ENCODE data around the gene KRTAP19-7.

KRTAP19-7 gene

DNA sequence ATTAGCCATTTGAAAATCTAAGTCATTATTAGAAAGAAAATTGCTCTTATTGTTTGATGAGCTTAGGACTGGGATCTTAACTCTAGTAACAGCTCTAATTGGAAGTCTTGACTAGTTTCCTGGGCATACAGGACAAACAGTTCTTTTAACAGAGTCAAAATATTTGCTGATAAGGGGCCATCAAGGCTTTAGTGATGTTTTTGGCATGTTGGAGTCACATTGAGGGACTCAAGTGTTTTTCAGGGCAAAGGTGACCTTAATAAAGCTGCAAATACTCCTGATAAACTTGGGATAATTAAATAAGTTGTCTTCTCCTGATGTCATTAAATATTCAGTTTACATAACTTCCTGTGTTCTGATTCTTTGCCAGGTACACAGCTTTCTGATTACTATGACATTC is 6.5 kb upstream of the KRTAP19-7 start:
- no peaks in the 10 kb centered on the region for H3K4me1 ChIP-seq (ENCODE audit: control insufficient read depth in 1 of 2, insufficient read depth in 2 of 2, low read length in 2 of 2)
- peaks cover 0 to 2% of the 10 kb centered on the region in 2 donors for H3K9me3 ChIP-seq (ENCODE audit: control insufficient read depth in 1 of 2, low read length in 2 of 2)
- no peak overlapping the region for H3K4me3 ChIP-seq (ENCODE audit: low read depth in 1 of 2, low read length in 2 of 2)
- no peaks in the 10 kb centered on the region for H3K27me3 ChIP-seq (ENCODE audit: control insufficient read depth in 1 of 2, insufficient read depth in 2 of 2, low read length in 2 of 2)
- no peaks in the 10 kb centered on the region for H3K36me3 ChIP-seq (ENCODE audit: control insufficient read depth in 1 of 2, insufficient read depth in 2 of 2, low read length in 2 of 2)
- no peak overlapping the region for H3K9ac ChIP-seq (ENCODE audit: low read depth in 1 of 2, low read length in 2 of 2)
- no peak overlapping the region for H3K27ac ChIP-seq (ENCODE audit: low read depth, low read length)

DNA sequence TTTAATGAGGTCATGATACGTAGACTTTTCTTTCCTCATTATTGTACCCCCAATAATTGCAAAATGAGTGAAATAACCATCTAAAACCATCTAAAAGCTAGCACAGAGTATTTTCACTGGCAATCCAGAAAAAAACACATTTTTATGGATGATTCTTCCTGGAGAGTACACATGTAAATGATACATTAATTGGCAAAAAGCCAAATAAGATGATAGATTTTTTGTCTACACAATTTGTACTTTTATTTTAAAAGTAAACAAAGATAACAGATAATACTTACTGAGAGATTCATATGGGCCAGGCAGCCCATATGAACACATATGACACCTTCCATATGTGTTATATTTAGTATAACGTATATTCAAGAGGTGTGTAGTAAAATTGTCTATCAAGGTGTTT is 2.5 kb upstream of the KRTAP19-7 start:
- Histone ChIP-seq H3K9ac (ENCODE audit: low read depth in 1 of 2, low read length in 2 of 2) (no peak overlapping the region), H3K4me3 (ENCODE audit: low read depth in 1 of 2, low read length in 2 of 2) (no peak overlapping the region), H3K36me3 (ENCODE audit: control insufficient read depth in 1 of 2, insufficient read depth in 2 of 2, low read length in 2 of 2) (no peaks in the 10 kb centered on the region), H3K9me3 (ENCODE audit: control insufficient read depth in 1 of 2, low read length in 2 of 2) (no peaks in the 10 kb centered on the region), H3K27me3 (ENCODE audit: control insufficient read depth in 1 of 2, insufficient read depth in 2 of 2, low read length in 2 of 2) (no peaks in the 10 kb centered on the region), H3K27ac (ENCODE audit: low read depth, low read length) (no peak overlapping the region), H3K4me1 (ENCODE audit: control insufficient read depth in 1 of 2, insufficient read depth in 2 of 2, low read length in 2 of 2) (no peaks in the 10 kb centered on the region)

DNA sequence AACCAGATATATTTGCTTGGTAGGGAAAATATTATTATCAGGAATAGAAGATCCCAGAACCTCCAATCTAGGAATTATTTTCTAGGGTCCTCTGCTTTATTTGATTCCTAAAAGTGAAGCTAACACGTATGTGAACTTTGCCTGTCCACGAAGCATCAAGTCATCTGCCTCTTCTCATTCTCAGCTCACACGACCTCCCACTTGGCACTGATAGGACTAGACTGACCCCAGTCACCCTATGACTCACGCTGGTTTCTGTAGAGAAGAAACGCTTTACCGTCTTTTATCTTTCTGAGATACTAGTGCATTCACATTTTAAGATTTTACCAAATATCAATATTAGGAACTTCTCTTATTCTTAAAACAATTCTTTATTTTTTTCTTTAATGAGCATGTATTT is 2.0 kb upstream of the KRTAP19-7 start:
- H3K27ac ChIP-seq (ENCODE audit: low read depth, low read length) = no peak overlapping the region
- H3K4me3 ChIP-seq (ENCODE audit: low read depth in 1 of 2, low read length in 2 of 2) = no peak overlapping the region
- H3K27me3 ChIP-seq (ENCODE audit: control insufficient read depth in 1 of 2, insufficient read depth in 2 of 2, low read length in 2 of 2) = no peaks in the 10 kb centered on the region
- no peaks in the 10 kb centered on the region for H3K9me3 ChIP-seq (ENCODE audit: control insufficient read depth in 1 of 2, low read length in 2 of 2)
- no peak overlapping the region for H3K9ac ChIP-seq (ENCODE audit: low read depth in 1 of 2, low read length in 2 of 2)
- H3K4me1 ChIP-seq (ENCODE audit: control insufficient read depth in 1 of 2, insufficient read depth in 2 of 2, low read length in 2 of 2) = no peaks in the 10 kb centered on the region
- no peaks in the 10 kb centered on the region for H3K36me3 ChIP-seq (ENCODE audit: control insufficient read depth in 1 of 2, insufficient read depth in 2 of 2, low read length in 2 of 2)

DNA sequence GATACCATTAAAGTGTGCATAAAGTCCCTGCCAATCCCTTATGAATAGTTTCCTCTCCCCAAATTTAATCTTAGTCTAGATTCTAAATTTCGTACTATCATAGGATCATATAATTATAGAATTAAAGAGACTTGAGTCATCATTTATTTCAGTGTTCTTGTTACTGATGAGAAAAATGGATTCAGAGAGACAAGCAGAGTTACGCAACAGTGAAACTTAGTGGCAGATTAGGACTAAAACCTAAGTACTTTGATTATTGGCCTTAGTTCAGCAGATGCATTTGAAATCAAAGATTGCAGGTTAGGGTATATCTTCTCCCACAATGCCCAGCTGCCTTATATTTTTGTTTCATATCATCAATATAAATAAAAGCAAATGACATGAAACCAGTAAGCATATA is 843 bp upstream of the KRTAP19-7 start:
- Histone ChIP-seq H3K27me3 (ENCODE audit: control insufficient read depth in 1 of 2, insufficient read depth in 2 of 2, low read length in 2 of 2) (no peaks in the 10 kb centered on the region), H3K36me3 (ENCODE audit: control insufficient read depth in 1 of 2, insufficient read depth in 2 of 2, low read length in 2 of 2) (no peaks in the 10 kb centered on the region), H3K9ac (ENCODE audit: low read depth in 1 of 2, low read length in 2 of 2) (no peak overlapping the region), H3K4me1 (ENCODE audit: control insufficient read depth in 1 of 2, insufficient read depth in 2 of 2, low read length in 2 of 2) (no peaks in the 10 kb centered on the region), H3K9me3 (ENCODE audit: control insufficient read depth in 1 of 2, low read length in 2 of 2) (no peaks in the 10 kb centered on the region), H3K4me3 (ENCODE audit: low read depth in 1 of 2, low read length in 2 of 2) (no peak overlapping the region), H3K27ac (ENCODE audit: low read depth, low read length) (no peak overlapping the region)

DNA sequence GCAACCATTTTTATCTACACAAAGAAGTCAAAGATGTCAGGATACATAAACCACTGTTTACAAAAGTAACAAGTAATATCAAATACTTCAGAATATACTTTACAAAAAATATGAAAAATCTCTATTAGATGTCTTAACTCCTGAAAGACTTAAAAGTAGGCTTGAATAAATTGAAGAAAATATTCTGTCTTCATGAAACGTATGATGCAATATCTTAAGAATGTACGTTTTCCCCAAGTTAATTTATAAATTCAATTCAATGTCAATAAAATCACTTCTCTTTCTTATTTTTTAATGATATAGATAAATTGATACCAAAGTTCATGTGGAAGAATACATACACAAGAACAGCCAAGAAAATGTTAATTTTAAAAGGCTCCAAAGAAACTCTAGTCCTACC is 6.0 kb downstream of the KRTAP19-7 start:
- no peak overlapping the region for H3K9ac ChIP-seq (ENCODE audit: low read depth in 1 of 2, low read length in 2 of 2)
- peaks cover 0 to 15% of the 10 kb centered on the region in 2 donors for H3K9me3 ChIP-seq (ENCODE audit: control insufficient read depth in 1 of 2, low read length in 2 of 2)
- no peak overlapping the region for H3K27ac ChIP-seq (ENCODE audit: low read depth, low read length)
- H3K4me1 ChIP-seq (ENCODE audit: control insufficient read depth in 1 of 2, insufficient read depth in 2 of 2, low read length in 2 of 2) = no peaks in the 10 kb centered on the region
- no peaks in the 10 kb centered on the region for H3K27me3 ChIP-seq (ENCODE audit: control insufficient read depth in 1 of 2, insufficient read depth in 2 of 2, low read length in 2 of 2)
- no peak overlapping the region for H3K4me3 ChIP-seq (ENCODE audit: low read depth in 1 of 2, low read length in 2 of 2)
- no peaks in the 10 kb centered on the region for H3K36me3 ChIP-seq (ENCODE audit: control insufficient read depth in 1 of 2, insufficient read depth in 2 of 2, low read length in 2 of 2)

DNA sequence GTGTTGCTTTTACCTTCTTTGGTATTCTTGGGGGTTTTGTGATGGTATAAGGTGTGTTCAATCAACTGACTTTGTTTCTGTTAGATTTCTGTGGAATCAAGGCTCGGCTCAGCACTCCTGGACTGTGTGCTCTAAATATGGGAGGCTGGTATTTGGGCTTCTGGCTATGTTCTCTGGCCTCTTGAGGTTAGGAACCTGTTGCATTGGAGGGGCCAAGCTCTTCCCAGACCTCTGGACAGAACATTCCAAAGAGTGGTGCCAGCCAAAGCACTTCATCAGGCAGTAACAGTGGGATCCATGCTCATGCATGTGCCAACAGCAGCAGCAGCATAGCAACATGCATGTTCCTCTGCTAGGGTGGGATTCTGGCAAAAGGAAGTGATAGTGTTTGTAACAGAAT is 8.3 kb downstream of the KRTAP19-7 start:
- Histone ChIP-seq H3K27me3 (ENCODE audit: control insufficient read depth in 1 of 2, insufficient read depth in 2 of 2, low read length in 2 of 2) (no peaks in the 10 kb centered on the region), H3K36me3 (ENCODE audit: control insufficient read depth in 1 of 2, insufficient read depth in 2 of 2, low read length in 2 of 2) (no peaks in the 10 kb centered on the region), H3K4me1 (ENCODE audit: control insufficient read depth in 1 of 2, insufficient read depth in 2 of 2, low read length in 2 of 2) (no peaks in the 10 kb centered on the region), H3K9ac (ENCODE audit: low read depth in 1 of 2, low read length in 2 of 2) (no peak overlapping the region), H3K4me3 (ENCODE audit: low read depth in 1 of 2, low read length in 2 of 2) (no peak overlapping the region), H3K27ac (ENCODE audit: low read depth, low read length) (no peak overlapping the region), H3K9me3 (ENCODE audit: control insufficient read depth in 1 of 2, low read length in 2 of 2) (peaks cover 0 to 28% of the 10 kb centered on the region in 2 donors)

DNA sequence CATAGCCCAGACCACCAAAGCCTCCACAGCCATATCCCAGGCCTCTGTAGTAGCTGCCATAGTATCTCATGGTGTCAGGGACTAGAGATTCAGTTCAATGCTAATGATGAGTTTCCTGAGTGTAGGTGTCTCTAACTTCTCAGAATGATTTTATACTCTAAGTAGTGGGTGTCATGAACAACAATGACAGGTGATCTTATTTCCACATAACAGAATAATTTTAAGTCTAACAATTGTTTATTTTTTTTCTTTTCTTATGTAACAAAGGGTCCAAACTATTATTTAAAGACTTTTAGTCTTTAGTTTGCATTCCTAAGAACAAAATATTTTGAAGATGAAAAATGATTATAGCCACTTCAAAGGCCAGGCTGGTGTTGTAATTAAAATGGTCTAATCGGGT is 19.4 kb downstream of the KRTAP19-7 start, which contains the start of gene KRTAP19-6:
TSS of gene KRTAP19-6 (minus strand) at position 101 of the 400 bp plus-strand sequence. CDS start at position 70, 31 bp downstream.
- H3K27ac ChIP-seq (ENCODE audit: low read depth, low read length) = no peak within 1 kb of the TSS
- H3K36me3 ChIP-seq (ENCODE audit: control insufficient read depth in 1 of 2, insufficient read depth in 2 of 2, low read length in 2 of 2) = no peaks in the 10 kb centered on the region
- H3K4me3 ChIP-seq (ENCODE audit: low read depth in 1 of 2, low read length in 2 of 2) = no peak within 1 kb of the TSS
- H3K9me3 ChIP-seq (ENCODE audit: control insufficient read depth in 1 of 2, low read length in 2 of 2) = peaks cover 2 to 4% of the 10 kb centered on the region in 2 donors
- no peak within 1 kb of the TSS for H3K9ac ChIP-seq (ENCODE audit: low read depth in 1 of 2, low read length in 2 of 2)
- H3K4me1 ChIP-seq (ENCODE audit: control insufficient read depth in 1 of 2, insufficient read depth in 2 of 2, low read length in 2 of 2) = no peaks in the 10 kb centered on the region
- no peaks in the 10 kb centered on the region for H3K27me3 ChIP-seq (ENCODE audit: control insufficient read depth in 1 of 2, insufficient read depth in 2 of 2, low read length in 2 of 2)

DNA sequence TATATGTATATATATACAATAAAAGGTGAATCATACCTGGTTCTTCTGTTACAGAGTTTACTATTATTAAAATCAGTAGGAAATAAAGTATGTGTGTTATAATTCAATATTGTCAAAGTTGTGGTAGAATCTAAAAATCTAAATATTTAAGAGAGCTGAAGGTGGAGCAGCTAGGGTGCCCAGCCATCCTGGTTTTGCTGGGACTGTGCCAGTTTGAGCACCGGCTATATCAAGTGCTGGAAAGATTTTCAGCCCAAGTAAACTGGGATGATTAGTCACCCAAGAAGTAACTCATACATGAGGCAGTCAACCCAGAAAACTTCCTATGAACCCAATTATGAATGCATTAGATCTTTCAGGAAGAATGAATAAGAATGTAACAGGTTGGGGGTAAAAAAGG is 42.2 kb downstream of the KRTAP19-7 start:
- no peak overlapping the region for H3K9ac ChIP-seq (ENCODE audit: low read depth in 1 of 2, low read length in 2 of 2)
- H3K36me3 ChIP-seq (ENCODE audit: control insufficient read depth in 1 of 2, insufficient read depth in 2 of 2, low read length in 2 of 2) = no peaks in the 10 kb centered on the region
- no peak overlapping the region for H3K27ac ChIP-seq (ENCODE audit: low read depth, low read length)
- H3K4me3 ChIP-seq (ENCODE audit: low read depth in 1 of 2, low read length in 2 of 2) = no peak overlapping the region
- peaks cover 2 to 5% of the 10 kb centered on the region in 2 donors for H3K9me3 ChIP-seq (ENCODE audit: control insufficient read depth in 1 of 2, low read length in 2 of 2)
- no peaks in the 10 kb centered on the region for H3K4me1 ChIP-seq (ENCODE audit: control insufficient read depth in 1 of 2, insufficient read depth in 2 of 2, low read length in 2 of 2)
- H3K27me3 ChIP-seq (ENCODE audit: control insufficient read depth in 1 of 2, insufficient read depth in 2 of 2, low read length in 2 of 2) = no peaks in the 10 kb centered on the region

DNA sequence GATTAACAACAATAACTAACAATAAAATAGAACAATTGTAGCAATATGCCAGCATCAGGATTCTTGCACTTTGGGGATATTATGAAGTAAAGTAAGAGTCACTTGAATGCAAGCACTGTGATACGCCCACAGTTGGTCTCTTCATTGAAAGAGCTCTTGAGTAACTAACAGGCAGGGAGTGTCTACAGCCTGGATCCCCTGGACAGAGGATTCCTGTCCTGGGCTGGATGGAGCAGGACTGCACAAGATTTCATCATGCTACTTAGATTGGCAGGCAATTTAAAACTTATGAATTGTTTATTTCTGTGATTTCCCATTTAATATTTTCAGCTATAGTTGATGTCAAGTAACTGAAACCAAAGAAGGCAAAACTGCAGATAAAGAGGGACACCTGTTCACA is 45.4 kb downstream of the KRTAP19-7 start:
- Histone ChIP-seq H3K9ac (ENCODE audit: low read depth in 1 of 2, low read length in 2 of 2) (no peak overlapping the region), H3K4me1 (ENCODE audit: control insufficient read depth in 1 of 2, insufficient read depth in 2 of 2, low read length in 2 of 2) (no peaks in the 10 kb centered on the region), H3K27ac (ENCODE audit: low read depth, low read length) (no peak overlapping the region), H3K27me3 (ENCODE audit: control insufficient read depth in 1 of 2, insufficient read depth in 2 of 2, low read length in 2 of 2) (no peaks in the 10 kb centered on the region), H3K36me3 (ENCODE audit: control insufficient read depth in 1 of 2, insufficient read depth in 2 of 2, low read length in 2 of 2) (no peaks in the 10 kb centered on the region), H3K4me3 (ENCODE audit: low read depth in 1 of 2, low read length in 2 of 2) (no peak overlapping the region), H3K9me3 (ENCODE audit: control insufficient read depth in 1 of 2, low read length in 2 of 2) (peaks cover 0 to 2% of the 10 kb centered on the region in 2 donors)
